Calu3 (cell line): ENCODE results near the gene TSPAN15. TPM values are rescaled to one million over a fixed set of nuclear protein-coding genes. Genes with fewer than 3 reads are reported as not detected.

ENCODE experiments used
- BruUV-seq: library from RNA; stranded (reverse); fragments of 400-500 nt; replicated peaks from 2 replicates; lab custom pipeline; 2021; lab: Mats Ljungman, UMichigan
- CTCF ChIA-PET: fragments of 300-600 bp; sonication (Branson Sonifier 250); formaldehyde crosslinking; loops from one replicate; lab custom pipeline; 2022; ENCODE audit warnings: antibody characterized with exemption; lab: Charles Lee
- DNase-seq: peaks from one replicate; pipeline ENCODE4 v3.0.0; 2022
- H3K27ac Mint-ChIP-seq: one replicate; pipeline ENCODE4 v1.8.0; 2022; ENCODE audit warnings: mixed read lengths; ENCODE audit not compliant: unreplicated experiment
- H3K27me3 Mint-ChIP-seq: one replicate; pipeline ENCODE4 v1.8.0; 2022; ENCODE audit warnings: mixed read lengths; ENCODE audit not compliant: unreplicated experiment
- H3K36me3 Mint-ChIP-seq: one replicate; pipeline ENCODE4 v1.8.0; 2022; ENCODE audit warnings: mild to moderate bottlenecking, moderate library complexity, mixed read lengths; ENCODE audit not compliant: insufficient read depth, unreplicated experiment
- H3K4me1 Mint-ChIP-seq: one replicate; pipeline ENCODE4 v1.8.0; 2022; ENCODE audit warnings: mild to moderate bottlenecking, low read depth, mixed read lengths; ENCODE audit not compliant: unreplicated experiment
- H3K4me3 Mint-ChIP-seq: one replicate; pipeline ENCODE4 v1.8.0; 2022; ENCODE audit warnings: mild to moderate bottlenecking, low read depth, moderate library complexity, mixed read lengths; ENCODE audit not compliant: unreplicated experiment
- H3K9me3 Mint-ChIP-seq: one replicate; pipeline ENCODE4 v1.8.0; 2022; ENCODE audit warnings: low read depth, mixed read lengths; ENCODE audit not compliant: unreplicated experiment
- intact Hi-C: fragments of 100-400 bp; cut with micrococcal nuclease; formaldehyde crosslinking; loops from one replicate; pipeline ENCODE4 v1.10.0; 2022; ENCODE audit not compliant: unreplicated experiment
- total RNA-seq: library from RNA; stranded (reverse); gene quantifications from 2 replicates; pipeline ENCODE4 v1.2.3, GENCODE V29; 2022
- TF ChIP-seq, protein P1 (sequence below): fragments of 200-600 bp; IDR thresholded peaks from one replicate; pipeline ENCODE4 v1.8.0; 2022; ENCODE audit warnings: antibody characterized with exemption; ENCODE audit not compliant: unreplicated experiment

Gene TSPAN15
- total RNA-seq, 1 experiment from 2014 or later, result 137 TPM

DNA sequence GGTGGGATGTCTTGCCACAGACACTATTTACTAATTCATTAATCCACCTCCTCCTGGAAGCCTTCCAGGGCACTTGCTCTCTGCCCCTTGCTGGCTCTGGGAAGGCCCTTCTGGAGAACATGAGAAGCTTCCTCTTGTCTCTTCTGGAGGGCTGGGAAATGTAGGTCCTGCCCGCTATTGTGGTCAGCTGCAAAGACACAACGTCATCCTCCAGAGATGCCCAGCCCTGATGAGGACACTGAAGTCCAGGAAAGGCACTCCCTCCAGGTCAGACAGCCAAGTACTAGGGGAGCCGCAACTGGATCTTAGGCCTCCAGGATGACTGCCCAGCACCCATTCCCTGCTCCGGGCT is 24.9 kb upstream of the TSPAN15 start:
- Mint-ChIP-seq H3K27ac (peak overlapping the region; percentile 82), H3K27me3 (no peaks in the 10 kb centered on the region)
- DNase-seq, result no peak

DNA sequence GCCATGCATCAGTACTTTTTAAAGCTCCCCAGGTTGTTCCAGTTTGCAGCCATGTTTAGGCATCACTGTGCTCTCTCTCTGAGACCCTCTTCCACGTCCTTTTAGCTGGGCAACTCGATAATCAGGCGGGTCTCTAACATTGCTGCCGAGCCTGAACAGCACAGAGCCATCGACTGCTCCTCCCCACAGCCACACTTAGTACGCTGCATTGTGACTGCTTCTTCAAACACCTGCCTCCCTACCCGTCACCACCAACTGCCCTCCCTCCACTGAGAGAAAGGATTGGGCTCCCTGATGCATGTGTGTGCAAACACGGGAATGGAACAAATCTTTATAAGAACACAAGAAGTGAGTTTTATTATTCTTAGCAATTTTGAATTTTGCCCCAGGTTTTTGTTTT is 23.1 kb upstream of the TSPAN15 start:
- Mint-ChIP-seq H3K27ac (no peak overlapping the region), H3K36me3 (peaks cover 9% of the 10 kb centered on the region), H3K27me3 (no peaks in the 10 kb centered on the region), H3K9me3 (no peaks in the 10 kb centered on the region), H3K4me1 (peaks cover 40% of the 10 kb centered on the region), H3K4me3 (no peak overlapping the region)
- DNase-seq, result no peak
- no TSS peak for BruUV-seq
- TF ChIP-seq, protein P1, sequence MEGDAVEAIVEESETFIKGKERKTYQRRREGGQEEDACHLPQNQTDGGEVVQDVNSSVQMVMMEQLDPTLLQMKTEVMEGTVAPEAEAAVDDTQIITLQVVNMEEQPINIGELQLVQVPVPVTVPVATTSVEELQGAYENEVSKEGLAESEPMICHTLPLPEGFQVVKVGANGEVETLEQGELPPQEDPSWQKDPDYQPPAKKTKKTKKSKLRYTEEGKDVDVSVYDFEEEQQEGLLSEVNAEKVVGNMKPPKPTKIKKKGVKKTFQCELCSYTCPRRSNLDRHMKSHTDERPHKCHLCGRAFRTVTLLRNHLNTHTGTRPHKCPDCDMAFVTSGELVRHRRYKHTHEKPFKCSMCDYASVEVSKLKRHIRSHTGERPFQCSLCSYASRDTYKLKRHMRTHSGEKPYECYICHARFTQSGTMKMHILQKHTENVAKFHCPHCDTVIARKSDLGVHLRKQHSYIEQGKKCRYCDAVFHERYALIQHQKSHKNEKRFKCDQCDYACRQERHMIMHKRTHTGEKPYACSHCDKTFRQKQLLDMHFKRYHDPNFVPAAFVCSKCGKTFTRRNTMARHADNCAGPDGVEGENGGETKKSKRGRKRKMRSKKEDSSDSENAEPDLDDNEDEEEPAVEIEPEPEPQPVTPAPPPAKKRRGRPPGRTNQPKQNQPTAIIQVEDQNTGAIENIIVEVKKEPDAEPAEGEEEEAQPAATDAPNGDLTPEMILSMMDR, result no peak
- CTCF ChIA-PET, result interaction anchor here (1.5 kb wide), 1 partner anchor 19 kb away, joined by 3 read pairs; no protein-coding TSS in a partner anchor
- intact Hi-C loops, result no loop called here

More for the DNA sequence above, 24.9 kb upstream of the TSPAN15 start:
- intact Hi-C loops, result loop anchor here (1.0 to 2.0 kb wide), 2 partner anchors 20 to 211 kb away; no protein-coding TSS in a partner anchor
- BruUV-seq, result no TSS peak
- CTCF ChIA-PET, result interaction anchor here (0.7 to 4.7 kb wide), 10 partner anchors 13 to 292 kb away, joined by 3 to 42 read pairs (median 6); partner anchors contain the start of gene TSPAN15
- Mint-ChIP-seq H3K9me3 (no peaks in the 10 kb centered on the region), H3K4me1 (peaks cover 50% of the 10 kb centered on the region), H3K4me3 (no peak overlapping the region), H3K36me3 (peaks cover 9% of the 10 kb centered on the region)
- TF ChIP-seq, protein P1, result no peak

DNA sequence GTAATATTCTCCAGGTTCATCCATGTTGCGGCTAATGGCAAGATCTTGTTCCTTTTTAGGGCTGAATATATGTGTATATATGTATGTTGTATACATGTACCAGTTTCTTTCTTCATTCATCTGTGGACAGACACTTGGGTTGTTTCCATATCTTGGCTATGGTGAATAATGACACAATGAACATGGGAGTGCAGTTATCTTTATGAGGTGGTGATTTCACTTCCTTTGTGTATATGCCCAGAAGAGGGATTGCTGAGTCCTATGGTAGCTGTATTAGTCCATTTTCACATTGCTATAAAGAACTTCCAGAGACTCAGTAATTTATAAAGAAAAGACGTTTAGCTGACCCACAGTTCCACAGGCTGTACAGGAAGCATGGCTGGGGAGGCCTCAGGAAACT is 17.1 kb upstream of the TSPAN15 start:
- no peak for DNase-seq
- TF ChIP-seq, protein P1, result no peak
- H3K4me1 Mint-ChIP-seq, result peaks cover 26% of the 10 kb centered on the region
- no peaks in the 10 kb centered on the region for H3K27me3 Mint-ChIP-seq
- H3K4me3 Mint-ChIP-seq, result no peak overlapping the region
- intact Hi-C loops, result no loop called here
- H3K27ac Mint-ChIP-seq, result no peak overlapping the region
- H3K9me3 Mint-ChIP-seq, result peaks cover 2% of the 10 kb centered on the region
- CTCF ChIA-PET, result interaction anchor here (1.4 to 3.0 kb wide), 2 partner anchors 9 to 16 kb away, joined by 3 to 11 read pairs; no protein-coding TSS in a partner anchor
- H3K36me3 Mint-ChIP-seq, result peaks cover 8% of the 10 kb centered on the region
- BruUV-seq, result no TSS peak

DNA sequence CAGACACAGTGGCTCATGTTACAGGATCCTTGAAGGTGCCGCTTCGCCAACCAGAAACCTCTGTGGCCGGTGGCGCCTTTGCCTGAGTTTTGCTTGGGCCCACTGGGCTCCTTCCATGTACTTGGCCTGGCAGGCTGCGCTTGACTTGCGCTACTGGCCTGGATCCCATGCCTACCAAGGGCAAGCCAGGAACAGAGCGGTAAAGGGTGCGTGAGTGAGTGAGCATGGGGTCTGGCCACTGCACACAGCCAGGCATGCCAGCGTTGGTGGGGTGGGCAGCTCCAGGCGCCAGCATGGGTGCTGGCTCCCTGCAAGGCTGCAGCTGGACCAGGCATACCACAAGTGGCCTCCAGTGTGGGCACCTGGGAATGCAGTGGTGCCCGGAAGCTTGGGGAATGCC is 16.3 kb upstream of the TSPAN15 start:
- no peaks in the 10 kb centered on the region for H3K27me3 Mint-ChIP-seq
- H3K4me3 Mint-ChIP-seq, result no peak overlapping the region
- TF ChIP-seq, protein P1, result no peak
- H3K4me1 Mint-ChIP-seq, result peaks cover 34% of the 10 kb centered on the region
- H3K36me3 Mint-ChIP-seq, result peaks cover 16% of the 10 kb centered on the region
- no TSS peak for BruUV-seq
- intact Hi-C loops, result no loop called here
- H3K9me3 Mint-ChIP-seq, result peaks cover 2% of the 10 kb centered on the region
- H3K27ac Mint-ChIP-seq, result no peak overlapping the region
- CTCF ChIA-PET, result interaction anchor here (1.4 to 3.0 kb wide), 2 partner anchors 10 to 16 kb away, joined by 3 to 11 read pairs; no protein-coding TSS in a partner anchor
- DNase-seq, result no peak
